ENCODE data around the gene AOPEP.

GRCh38 chr9:95014917-95015316, 288.4 kb downstream of the AOPEP start:
- TF ChIP-seq CTCF (conservative IDR thresholded peaks at IDR 0.05; ENCODE audit: low read length) (no peak), EZH2phosphoT487 (IDR thresholded peaks at IDR 0.05; ENCODE audit: borderline replicate concordance) (no peak)
